DOHH2 (cell line): ENCODE data around the gene NSMCE1.

Experiments
- H3F3A ChIP-seq: fragments of 200-600 bp; sonication (generic), shearing (Covaris generic); 2 replicates; pipeline ENCODE4 v1.6.0; 2016; ENCODE audit warnings: antibody characterized with exemption, mild to moderate bottlenecking; ENCODE audit not compliant: control insufficient read depth, insufficient read depth
- H3K27ac ChIP-seq: fragments of 200-600 bp; sonication (generic); 2 replicates; pipeline ENCODE4 v1.5.1; 2014; ENCODE audit warnings: low read depth, mild to moderate bottlenecking, low read length, moderate library complexity
- H3K27me3 ChIP-seq: fragments of 200-600 bp; sonication (generic); 2 replicates; pipeline ENCODE4 v1.6.1; 2014; ENCODE audit warnings: mild to moderate bottlenecking, low read length, mixed read lengths; ENCODE audit not compliant: control insufficient read depth
- H3K36me3 ChIP-seq: fragments of 200-600 bp; sonication (generic); 2 replicates; pipeline ENCODE4 v1.6.1; 2014; ENCODE audit warnings: mild to moderate bottlenecking, low read length, moderate library complexity, mixed read lengths; ENCODE audit not compliant: control insufficient read depth
- H3K4me1 ChIP-seq: fragments of 200-600 bp; sonication (generic); 2 replicates; pipeline ENCODE4 v1.6.1; 2014; ENCODE audit warnings: mild to moderate bottlenecking, low read length, mixed read lengths; ENCODE audit not compliant: control insufficient read depth
- H3K4me2 ChIP-seq: fragments of 200-600 bp; sonication (generic); 2 replicates; pipeline ENCODE4 v1.6.0; 2014; ENCODE audit warnings: mild to moderate bottlenecking, low read length, moderate library complexity
- H3K4me3 ChIP-seq: fragments of 200-600 bp; sonication (generic); 2 replicates; pipeline ENCODE4 v1.5.1; 2014; ENCODE audit warnings: mild to moderate bottlenecking, low read length, mixed read lengths
- H3K79me2 ChIP-seq: fragments of 200-600 bp; sonication (generic); 2 replicates; pipeline ENCODE4 v1.6.1; 2014; ENCODE audit warnings: mild to moderate bottlenecking, low read length, mixed read lengths; ENCODE audit not compliant: control insufficient read depth
- H3K9me2 ChIP-seq: fragments of 200-600 bp; sonication (generic); replicated peaks from 2 replicates; pipeline ENCODE4 v1.6.1; 2014; ENCODE audit warnings: mild to moderate bottlenecking, low read length, mixed read lengths; ENCODE audit not compliant: control insufficient read depth
- H3K9me3 ChIP-seq: fragments of 200-600 bp; sonication (generic); 2 replicates; pipeline ENCODE4 v1.6.1; 2014; ENCODE audit warnings: antibody characterized with exemption, low read length, mixed read lengths; ENCODE audit not compliant: control insufficient read depth, insufficient read depth
- H4K20me1 ChIP-seq: fragments of 200-600 bp; sonication (generic); 2 replicates; pipeline ENCODE4 v1.6.0; 2014; ENCODE audit warnings: low read depth, mild to moderate bottlenecking, antibody characterized with exemption, low read length, moderate library complexity; ENCODE audit not compliant: control insufficient read depth, insufficient read depth
- EZH2phosphoT487 ChIP-seq: fragments of 200-600 bp; sonication (generic); IDR thresholded peaks from 2 replicates; pipeline ENCODE4 v1.6.1; 2017; ENCODE audit warnings: borderline replicate concordance, mild to moderate bottlenecking, antibody characterized with exemption, low read length, moderate library complexity, mixed read lengths
- TF ChIP-seq, protein P1 (sequence below): fragments of 200-600 bp; sonication (generic); IDR thresholded peaks from one replicate; pipeline ENCODE4 v1.5.1; 2014; ENCODE audit warnings: antibody characterized with exemption, mild to moderate bottlenecking, low read depth, low read length; ENCODE audit not compliant: poor library complexity, severe bottlenecking

Gene NSMCE1

DNA sequence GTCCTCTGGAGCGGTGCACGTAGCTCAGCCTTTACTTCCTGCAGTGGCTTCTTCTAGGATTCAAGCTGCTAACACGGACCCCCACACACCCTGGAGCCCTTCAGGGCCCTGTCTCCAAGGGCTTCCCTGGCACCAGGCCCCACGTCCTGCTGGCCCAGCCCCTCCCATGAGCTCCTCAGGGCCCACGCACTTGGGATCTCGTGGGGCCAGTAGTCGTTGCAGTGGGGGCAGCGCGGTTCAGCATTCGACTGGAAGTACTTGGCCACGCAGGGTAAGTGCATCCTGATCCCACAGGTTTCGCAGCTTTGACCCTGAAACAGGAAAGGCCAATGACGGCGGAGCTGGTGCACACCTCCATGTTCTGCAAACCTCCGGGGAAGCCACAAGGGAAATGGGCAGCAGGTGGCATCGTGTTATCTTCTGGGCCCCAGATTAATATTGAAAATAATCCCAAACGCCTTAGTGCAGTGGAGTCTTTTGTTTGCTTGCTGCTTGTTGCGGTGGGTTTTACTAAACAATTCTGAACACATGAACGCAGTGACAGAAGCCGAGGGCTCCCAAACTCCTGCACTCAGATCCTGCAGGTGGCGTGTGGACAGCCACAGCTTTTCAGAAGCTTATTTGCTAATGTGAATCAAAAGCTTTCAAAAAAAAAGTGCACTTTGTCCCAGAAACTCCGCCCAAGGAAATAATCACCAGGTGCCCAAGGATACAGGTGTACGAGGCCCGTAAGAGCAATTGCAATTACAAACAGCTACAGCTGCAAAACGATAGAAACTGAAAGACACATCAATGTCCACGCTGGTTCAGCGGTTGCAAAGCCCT is 42.8 kb downstream of the NSMCE1 start:
- Histone ChIP-seq H3K4me2 (no peak overlapping the region), H3K79me2 (no peaks in the 10 kb centered on the region), H4K20me1 (no peaks in the 10 kb centered on the region), H3K27ac (no peak overlapping the region), H3K36me3 (peaks cover 13% of the 10 kb centered on the region), H3K27me3 (no peaks in the 10 kb centered on the region), H3K9me3 (no peaks in the 10 kb centered on the region), H3K9me2 (no peaks in the 10 kb centered on the region), H3F3A (no peaks in the 10 kb centered on the region; the same call in 1 of the 2 replicates), H3K4me3 (no peak overlapping the region), H3K4me1 (peaks cover 61% of the 10 kb centered on the region)
- no peak for TF ChIP-seq EZH2phosphoT487
- TF ChIP-seq, protein P1, sequence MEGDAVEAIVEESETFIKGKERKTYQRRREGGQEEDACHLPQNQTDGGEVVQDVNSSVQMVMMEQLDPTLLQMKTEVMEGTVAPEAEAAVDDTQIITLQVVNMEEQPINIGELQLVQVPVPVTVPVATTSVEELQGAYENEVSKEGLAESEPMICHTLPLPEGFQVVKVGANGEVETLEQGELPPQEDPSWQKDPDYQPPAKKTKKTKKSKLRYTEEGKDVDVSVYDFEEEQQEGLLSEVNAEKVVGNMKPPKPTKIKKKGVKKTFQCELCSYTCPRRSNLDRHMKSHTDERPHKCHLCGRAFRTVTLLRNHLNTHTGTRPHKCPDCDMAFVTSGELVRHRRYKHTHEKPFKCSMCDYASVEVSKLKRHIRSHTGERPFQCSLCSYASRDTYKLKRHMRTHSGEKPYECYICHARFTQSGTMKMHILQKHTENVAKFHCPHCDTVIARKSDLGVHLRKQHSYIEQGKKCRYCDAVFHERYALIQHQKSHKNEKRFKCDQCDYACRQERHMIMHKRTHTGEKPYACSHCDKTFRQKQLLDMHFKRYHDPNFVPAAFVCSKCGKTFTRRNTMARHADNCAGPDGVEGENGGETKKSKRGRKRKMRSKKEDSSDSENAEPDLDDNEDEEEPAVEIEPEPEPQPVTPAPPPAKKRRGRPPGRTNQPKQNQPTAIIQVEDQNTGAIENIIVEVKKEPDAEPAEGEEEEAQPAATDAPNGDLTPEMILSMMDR = peak; percentile 17

DNA sequence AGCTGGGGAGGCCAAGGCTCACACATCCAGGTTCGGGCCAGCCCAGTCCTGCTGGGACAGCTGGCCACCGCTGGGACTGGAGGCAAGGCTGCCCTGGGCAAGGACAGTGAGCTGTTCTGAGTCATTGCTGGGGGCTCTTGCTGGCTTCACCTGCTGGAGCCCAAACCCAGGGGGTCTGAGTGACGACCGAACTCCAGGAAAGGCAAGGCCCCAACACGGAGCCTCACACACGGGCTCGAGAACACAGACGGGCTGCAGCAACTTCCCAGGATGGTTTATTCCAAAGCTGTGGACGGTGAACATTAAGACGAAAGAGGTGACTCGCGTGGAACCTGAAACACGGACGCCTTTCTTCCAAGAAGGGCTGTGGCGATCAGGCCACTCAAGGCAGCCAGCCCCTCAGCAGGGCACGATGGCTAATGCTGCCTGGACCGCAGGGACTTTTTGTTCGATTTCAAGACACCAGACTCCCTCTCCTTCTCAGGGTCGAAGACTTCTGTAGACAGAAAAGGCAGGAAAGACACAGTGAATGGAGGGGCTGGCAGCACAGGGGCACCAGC is 43.8 kb downstream of the NSMCE1 start:
- TF ChIP-seq, protein P1 = no peak
- TF ChIP-seq EZH2phosphoT487 = no peak
- no peaks in the 10 kb centered on the region for H3K9me3 ChIP-seq
- peaks cover 5% of the 10 kb centered on the region for H3K36me3 ChIP-seq
- no peak overlapping the region for H3K27ac ChIP-seq
- no peak overlapping the region for H3K4me2 ChIP-seq
- H4K20me1 ChIP-seq = no peaks in the 10 kb centered on the region
- H3K27me3 ChIP-seq = no peaks in the 10 kb centered on the region
- no peaks in the 10 kb centered on the region for H3K9me2 ChIP-seq
- no peaks in the 10 kb centered on the region for H3K79me2 ChIP-seq
- no peaks in the 10 kb centered on the region; the same call in 1 of the 2 replicates for H3F3A ChIP-seq
- no peak overlapping the region for H3K4me3 ChIP-seq
- peaks cover 52% of the 10 kb centered on the region for H3K4me1 ChIP-seq

DNA sequence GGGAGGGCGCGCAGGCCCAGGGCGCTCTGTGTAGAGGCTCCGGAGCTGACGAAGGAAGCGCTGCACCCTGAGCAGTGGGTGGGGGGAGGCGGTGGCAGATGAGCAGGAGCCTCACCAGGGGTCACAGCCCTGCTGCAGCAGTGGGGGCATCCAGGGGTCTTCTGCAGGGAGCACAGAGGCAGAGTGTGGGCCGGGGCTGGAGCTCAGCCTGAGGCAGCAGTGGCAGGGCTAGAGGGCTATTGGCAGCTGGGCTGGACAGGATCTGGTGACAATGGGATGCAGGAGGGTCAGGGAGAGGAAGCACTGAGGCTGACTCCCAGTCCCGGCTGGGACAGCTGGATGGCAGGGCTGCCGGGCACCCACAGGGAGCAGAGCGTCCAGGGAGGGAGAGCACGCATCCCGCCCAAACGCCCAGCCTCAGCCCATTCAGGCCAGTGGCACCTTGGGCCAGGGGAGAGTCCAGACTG is 44.3 kb downstream of the NSMCE1 start:
- H3K4me2 ChIP-seq = no peak overlapping the region
- TF ChIP-seq EZH2phosphoT487 = no peak
- TF ChIP-seq, protein P1 = no peak
- H3K36me3 ChIP-seq = peaks cover 5% of the 10 kb centered on the region
- no peaks in the 10 kb centered on the region for H4K20me1 ChIP-seq
- no peak overlapping the region for H3K27ac ChIP-seq
- H3K4me1 ChIP-seq = peaks cover 47% of the 10 kb centered on the region
- no peaks in the 10 kb centered on the region for H3K79me2 ChIP-seq
- H3K9me3 ChIP-seq = no peaks in the 10 kb centered on the region
- H3K27me3 ChIP-seq = no peaks in the 10 kb centered on the region
- H3K4me3 ChIP-seq = no peak overlapping the region
- no peaks in the 10 kb centered on the region; the same call in 1 of the 2 replicates for H3F3A ChIP-seq
- no peaks in the 10 kb centered on the region for H3K9me2 ChIP-seq
